GM21717 (cell line): Measurements from ENCODE around the gene DCST1.
A peak's percentile ranks its signal among the peaks of the same experiment; 100 is the strongest.

Experiments
- ATAC-seq: cut with Tn5 transposase; IDR thresholded peaks from one replicate; pipeline ENCODE4 v1.9.1; 2021; ENCODE audit warnings: mild to moderate bottlenecking, moderate library complexity; ENCODE audit not compliant: unreplicated experiment

Gene DCST1

GRCh38 chr1:155051342-155051776 is 17.7 kb downstream of the DCST1 start:
- peak; percentile 1 for ATAC-seq

GRCh38 chr1:155051777-155052398 is 18.3 kb downstream of the DCST1 start:
- ATAC-seq = no peak

- ATAC-seq = no peak
Observed at GRCh38 chr1:155052439-155053395, 19.1 kb downstream of the DCST1 start.

- ATAC-seq = no peak
Observed at GRCh38 chr1:155053531-155054105, 20.0 kb downstream of the DCST1 start.

GRCh38 chr1:155057104-155057503 is 23.5 kb downstream of the DCST1 start:
- no peak for ATAC-seq

- no peak for ATAC-seq
Observed at GRCh38 chr1:155057788-155058211, 24.2 kb downstream of the DCST1 start.

GRCh38 chr1:155060736-155061135 is 27.1 kb downstream of the DCST1 start:
- ATAC-seq = no peak

- peak; percentile 39 for ATAC-seq
Observed at GRCh38 chr1:155061381-155062150, 27.9 kb downstream of the DCST1 start.

GRCh38 chr1:155062151-155062686 is 28.6 kb downstream of the DCST1 start:
- ATAC-seq = no peak

GRCh38 chr1:155062702-155063411 is 29.2 kb downstream of the DCST1 start:
- no peak for ATAC-seq

GRCh38 chr1:155063550-155064110 is 30.0 kb downstream of the DCST1 start, which contains the start of gene EFNA4:
Gene EFNA4 (plus strand): TSS chr1:155063740. CDS start chr1:155063824, 84 bp downstream.
- peak; percentile 60 for ATAC-seq

GRCh38 chr1:155064111-155064831 is 30.6 kb downstream of the DCST1 start:
- no peak for ATAC-seq

- ATAC-seq = no peak
Observed at GRCh38 chr1:155064832-155065429, 31.3 kb downstream of the DCST1 start.

GRCh38 chr1:155066777-155067176 is 33.2 kb downstream of the DCST1 start:
- ATAC-seq = no peak

GRCh38 chr1:155068599-155068998 is 35.0 kb downstream of the DCST1 start:
- ATAC-seq = no peak

GRCh38 chr1:155069551-155070157 is 36.0 kb downstream of the DCST1 start:
- no peak for ATAC-seq

- ATAC-seq = no peak
Observed at GRCh38 chr1:155070158-155070621, 36.6 kb downstream of the DCST1 start.
